H9 (cell line): Measurements from ENCODE around the gene RPAP2. TPM values are rescaled to one million over a fixed set of nuclear protein-coding genes. Genes with fewer than 3 reads are reported as not detected.

Experiments used
- DNase-seq: peaks from one replicate; pipeline ENCODE4 v3.0.0-alpha.2; 2017
- H2AFZ ChIP-seq: one replicate; pipeline ENCODE4 v1.6.1; 2013; ENCODE audit warnings: mild to moderate bottlenecking, low read length, control low read depth, moderate library complexity
- H2AK5ac ChIP-seq: 2 replicates; pipeline ENCODE4 v1.6.1; 2013; ENCODE audit warnings: low read length, control low read depth, mixed read lengths; ENCODE audit not compliant: insufficient read length
- H2BK120ac ChIP-seq: one replicate; pipeline ENCODE4 v1.6.1; 2013; ENCODE audit warnings: low read depth, mild to moderate bottlenecking, low read length, control low read depth, inconsistent platforms; ENCODE audit not compliant: poor library complexity, severe bottlenecking
- H2BK12ac ChIP-seq: 2 replicates; pipeline ENCODE4 v1.6.1; 2013; ENCODE audit warnings: low read length, control low read depth, mixed read lengths, low read depth; ENCODE audit not compliant: insufficient read length
- H2BK15ac ChIP-seq: 2 replicates; pipeline ENCODE4 v1.6.1; 2013; ENCODE audit warnings: low read depth, low read length, control low read depth
- H2BK20ac ChIP-seq: one replicate; pipeline ENCODE4 v1.6.1; 2013; ENCODE audit warnings: low read depth, mild to moderate bottlenecking, low read length, control low read depth, inconsistent platforms; ENCODE audit not compliant: poor library complexity, severe bottlenecking
- H2BK5ac ChIP-seq: 2 replicates; pipeline ENCODE4 v1.6.1; 2013; ENCODE audit warnings: low read length, control low read depth, mixed read lengths; ENCODE audit not compliant: insufficient read length
- H3K14ac ChIP-seq: 2 replicates; pipeline ENCODE4 v1.6.1; 2013; ENCODE audit warnings: low read length, control low read depth; ENCODE audit not compliant: insufficient read depth
- H3K18ac ChIP-seq: 2 replicates; pipeline ENCODE4 v1.6.1; 2013; ENCODE audit warnings: low read depth, mild to moderate bottlenecking, mixed read lengths, low read length, control low read depth; ENCODE audit not compliant: insufficient read length
- H3K23ac ChIP-seq: 2 replicates; pipeline ENCODE4 v1.6.1; 2013; ENCODE audit warnings: low read length, control low read depth, mixed read lengths, low read depth; ENCODE audit not compliant: insufficient read length
- H3K23me2 ChIP-seq: 2 replicates; pipeline ENCODE4 v1.6.1; 2013; ENCODE audit warnings: low read depth, mild to moderate bottlenecking, mixed read lengths, low read length, control low read depth; ENCODE audit not compliant: insufficient read length, poor library complexity, severe bottlenecking
- H3K27ac ChIP-seq: 2 replicates; pipeline ENCODE4 v1.5.1; 2013; ENCODE audit warnings: low read length, control low read depth, mixed read lengths, low read depth; ENCODE audit not compliant: insufficient read length
- H3K27me3 ChIP-seq: 2 replicates; pipeline ENCODE4 v1.6.1; 2013; ENCODE audit warnings: low read length, control low read depth, inconsistent platforms; ENCODE audit not compliant: insufficient read depth
- H3K4ac ChIP-seq: 2 replicates; pipeline ENCODE4 v1.6.1; 2013; ENCODE audit warnings: low read depth, mild to moderate bottlenecking, control low read depth, inconsistent platforms, low read length, moderate library complexity
- H3K4me1 ChIP-seq: 2 replicates; pipeline ENCODE4 v1.6.1; 2013; ENCODE audit warnings: low read length, control low read depth, inconsistent platforms; ENCODE audit not compliant: insufficient read depth
- H3K4me2 ChIP-seq: 2 replicates; pipeline ENCODE4 v1.6.1; 2013; ENCODE audit warnings: low read length, control low read depth, mixed read lengths; ENCODE audit not compliant: insufficient read length, insufficient read depth
- H3K56ac ChIP-seq: 2 replicates; pipeline ENCODE4 v1.6.1; 2013; ENCODE audit warnings: low read depth, mild to moderate bottlenecking, mixed read lengths, low read length, control low read depth; ENCODE audit not compliant: insufficient read length
- H3K79me1 ChIP-seq: 2 replicates; pipeline ENCODE4 v1.6.1; 2013; ENCODE audit warnings: low read depth, mild to moderate bottlenecking, moderate library complexity, low read length, control low read depth, inconsistent platforms; ENCODE audit not compliant: insufficient read depth, poor library complexity, severe bottlenecking
- H3K79me2 ChIP-seq: 2 replicates; pipeline ENCODE4 v1.6.1; 2013; ENCODE audit warnings: low read length, control low read depth, inconsistent platforms; ENCODE audit not compliant: insufficient read depth
- H3K9ac ChIP-seq: 2 replicates; pipeline ENCODE4 v1.6.1; 2013; ENCODE audit warnings: low read length, control low read depth, mixed read lengths; ENCODE audit not compliant: insufficient read length; ENCODE audit errors: extremely low read depth
- H3K9me3 ChIP-seq: one replicate; pipeline ENCODE4 v1.6.1; 2013; ENCODE audit warnings: low read depth, low read length, inconsistent platforms; ENCODE audit not compliant: control insufficient read depth
- H3T11ph ChIP-seq: one replicate; pipeline ENCODE4 v1.6.1; 2013; ENCODE audit warnings: mild to moderate bottlenecking, low read length, control low read depth, inconsistent platforms
- H4K20me1 ChIP-seq: one replicate; pipeline ENCODE4 v1.6.1; 2013; ENCODE audit not compliant: control insufficient read depth, insufficient read length, insufficient read depth
- H4K5ac ChIP-seq: 2 replicates; pipeline ENCODE4 v1.6.1; 2013; ENCODE audit warnings: low read depth, mild to moderate bottlenecking, mixed read lengths, low read length, control low read depth; ENCODE audit not compliant: insufficient read length
- H4K8ac ChIP-seq: replicated peaks from 2 replicates; pipeline ENCODE4 v1.6.1; 2013; ENCODE audit warnings: low read length, control low read depth, mixed read lengths, low read depth; ENCODE audit not compliant: insufficient read length
- H4K91ac ChIP-seq: 2 replicates; pipeline ENCODE4 v1.6.1; 2013; ENCODE audit warnings: low read depth, mild to moderate bottlenecking, moderate library complexity, mixed read lengths, low read length, control low read depth; ENCODE audit not compliant: insufficient read length
- H3K27ac Mint-ChIP-seq, 3 experiments: 2 replicates in 2 of 3; 3 replicates in 1 of 3; pipeline ENCODE4 v1.8.0; 2020 to 2021; ENCODE audit warnings: mixed read lengths in 3 of 3, mild to moderate bottlenecking in 1 of 3, moderate library complexity in 1 of 3
- H3K27me3 Mint-ChIP-seq: 2 replicates; pipeline ENCODE4 v1.8.0; 2021; ENCODE audit warnings: low read depth, mild to moderate bottlenecking, moderate library complexity, mixed read lengths
- H3K36me3 Mint-ChIP-seq, 3 experiments: 2 replicates in 2 of 3; 3 replicates in 1 of 3; pipeline ENCODE4 v1.8.0; 2020 to 2021; ENCODE audit warnings: low read depth in 3 of 3, mixed read lengths in 3 of 3; ENCODE audit not compliant: insufficient read depth in 1 of 3
- H3K4me1 Mint-ChIP-seq, 2 experiments: 2 replicates each; pipeline ENCODE4 v1.8.0; 2020; ENCODE audit warnings: mixed read lengths in 2 of 2
- H3K4me3 Mint-ChIP-seq, 2 experiments: 2 replicates in 1 of 2; 3 replicates in 1 of 2; pipeline ENCODE4 v1.8.0; 2020 to 2021; ENCODE audit warnings: mild to moderate bottlenecking in 2 of 2, mixed read lengths in 2 of 2, moderate library complexity in 1 of 2
- H3K9me3 Mint-ChIP-seq, 2 experiments: 2 replicates in 1 of 2; 3 replicates in 1 of 2; pipeline ENCODE4 v1.8.0; 2020; ENCODE audit warnings: mild to moderate bottlenecking in 2 of 2, mixed read lengths in 2 of 2, moderate library complexity in 1 of 2
- WGBS: extraction: QIAGEN DNeasy Blood & Tissue Kit; methylation state at CpG from one replicate; pipeline ENCODE4 v1.1.7; 2013; ENCODE audit warnings: missing lambda C conversion rate, low lambda C conversion rate, mixed read lengths; ENCODE audit not compliant: insufficient read length; ENCODE audit errors: extremely low coverage; 5-methylcytosine and 5-hydroxymethylcytosine counted together
- total RNA-seq: library from RNA; stranded (reverse); gene quantifications from 2 replicates; pipeline ENCODE4 v1.2.1, GENCODE V29; 2021
- TF ChIP-seq, protein P1 (sequence below): fragments of 200-600 bp; sonication (generic); conservative IDR thresholded peaks from 3 replicates; pipeline ENCODE4 v1.8.0; 2021; ENCODE audit warnings: antibody characterized with exemption, mild to moderate bottlenecking

The RPAP2 gene
- total RNA-seq, 1 experiment from 2014 or later: 27.4 TPM

DNA sequence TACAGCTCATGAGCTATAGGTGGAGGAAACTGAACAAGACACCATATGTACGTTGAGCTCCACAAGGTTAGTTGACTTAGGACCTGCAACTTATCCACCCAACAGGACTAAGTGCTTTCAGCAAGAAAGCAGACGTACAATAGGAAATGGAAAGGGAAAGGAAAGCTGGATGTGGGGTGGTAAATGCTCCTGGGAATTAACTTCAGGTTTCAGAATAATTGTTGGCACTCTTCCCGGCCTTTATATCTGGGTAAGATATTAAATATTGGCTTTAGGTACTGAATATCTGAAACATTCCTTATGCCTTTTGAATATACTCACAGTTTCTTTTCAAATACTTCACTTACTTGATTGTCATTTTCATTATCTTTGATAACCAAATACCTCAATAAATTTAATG is 36.3 kb upstream of the RPAP2 start:
- H3K27ac ChIP-seq: no peak overlapping the region
- Mint-ChIP-seq H3K27me3 (no peaks in the 10 kb centered on the region), H3K9me3 (no peaks in the 10 kb centered on the region), H3K36me3 (peaks cover 23 to 71% (median 54%) of the 10 kb centered on the region in 3 experiments; a peak in 6 of 7 replicates), H3K27ac (no peak overlapping the region), H3K4me1 (no peaks in the 10 kb centered on the region), H3K4me3 (no peak overlapping the region)
- H2BK120ac ChIP-seq: no peak overlapping the region
- TF ChIP-seq, protein P1, sequence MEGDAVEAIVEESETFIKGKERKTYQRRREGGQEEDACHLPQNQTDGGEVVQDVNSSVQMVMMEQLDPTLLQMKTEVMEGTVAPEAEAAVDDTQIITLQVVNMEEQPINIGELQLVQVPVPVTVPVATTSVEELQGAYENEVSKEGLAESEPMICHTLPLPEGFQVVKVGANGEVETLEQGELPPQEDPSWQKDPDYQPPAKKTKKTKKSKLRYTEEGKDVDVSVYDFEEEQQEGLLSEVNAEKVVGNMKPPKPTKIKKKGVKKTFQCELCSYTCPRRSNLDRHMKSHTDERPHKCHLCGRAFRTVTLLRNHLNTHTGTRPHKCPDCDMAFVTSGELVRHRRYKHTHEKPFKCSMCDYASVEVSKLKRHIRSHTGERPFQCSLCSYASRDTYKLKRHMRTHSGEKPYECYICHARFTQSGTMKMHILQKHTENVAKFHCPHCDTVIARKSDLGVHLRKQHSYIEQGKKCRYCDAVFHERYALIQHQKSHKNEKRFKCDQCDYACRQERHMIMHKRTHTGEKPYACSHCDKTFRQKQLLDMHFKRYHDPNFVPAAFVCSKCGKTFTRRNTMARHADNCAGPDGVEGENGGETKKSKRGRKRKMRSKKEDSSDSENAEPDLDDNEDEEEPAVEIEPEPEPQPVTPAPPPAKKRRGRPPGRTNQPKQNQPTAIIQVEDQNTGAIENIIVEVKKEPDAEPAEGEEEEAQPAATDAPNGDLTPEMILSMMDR: no peak
- no peak overlapping the region for H3K56ac ChIP-seq
- no peak overlapping the region for H4K5ac ChIP-seq
- H3T11ph ChIP-seq: no peak overlapping the region
- H2BK5ac ChIP-seq: no peak overlapping the region
- H3K9me3 ChIP-seq: no peaks in the 10 kb centered on the region
- no peak overlapping the region for H3K14ac ChIP-seq
- H2BK15ac ChIP-seq: no peak overlapping the region
- DNase-seq: no peak
- no peaks in the 10 kb centered on the region for H3K27me3 ChIP-seq
- no peaks in the 10 kb centered on the region for H4K20me1 ChIP-seq
- H2BK20ac ChIP-seq: no peak overlapping the region
- H3K4ac ChIP-seq: no peak overlapping the region
- H3K18ac ChIP-seq: no peak overlapping the region
- H2AFZ ChIP-seq: no peak overlapping the region
- H4K8ac ChIP-seq: no peak overlapping the region
- H3K4me2 ChIP-seq: no peak overlapping the region
- H2AK5ac ChIP-seq: no peak overlapping the region
- H3K23me2 ChIP-seq: no peaks in the 10 kb centered on the region
- H3K79me2 ChIP-seq: no peaks in the 10 kb centered on the region
- no peak overlapping the region for H4K91ac ChIP-seq
- no peak overlapping the region for H2BK12ac ChIP-seq
- no peaks in the 10 kb centered on the region for H3K79me1 ChIP-seq
- H3K23ac ChIP-seq: no peak overlapping the region
- H3K9ac ChIP-seq: no peak overlapping the region
- WGBS: no CpG with 5 or more reads among the region's 3 CpGs
- H3K4me1 ChIP-seq: no peaks in the 10 kb centered on the region
